ENCODE measurements around the gene DLG2.

DNA sequence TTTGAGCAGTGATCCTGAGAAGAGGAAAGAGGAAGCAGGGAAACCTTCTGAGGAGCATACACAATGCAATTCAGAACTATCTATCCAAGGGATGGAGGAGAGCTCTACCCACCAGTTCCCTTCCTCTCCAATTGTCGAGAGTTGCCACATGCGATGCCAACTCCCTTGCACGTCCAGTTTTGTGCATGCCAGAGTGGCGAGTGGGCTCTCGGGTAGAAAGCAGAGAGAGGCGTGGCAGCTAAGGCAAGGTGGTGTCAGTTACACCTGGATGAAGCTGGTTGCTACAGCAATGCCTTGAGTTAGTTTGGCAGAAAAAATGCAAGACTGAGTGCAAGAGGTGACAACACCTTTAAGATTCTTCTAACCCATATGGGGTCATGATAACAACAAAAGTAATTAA, 1920.6 kb downstream of the DLG2 start:
- TF ChIP-seq, protein P1, sequence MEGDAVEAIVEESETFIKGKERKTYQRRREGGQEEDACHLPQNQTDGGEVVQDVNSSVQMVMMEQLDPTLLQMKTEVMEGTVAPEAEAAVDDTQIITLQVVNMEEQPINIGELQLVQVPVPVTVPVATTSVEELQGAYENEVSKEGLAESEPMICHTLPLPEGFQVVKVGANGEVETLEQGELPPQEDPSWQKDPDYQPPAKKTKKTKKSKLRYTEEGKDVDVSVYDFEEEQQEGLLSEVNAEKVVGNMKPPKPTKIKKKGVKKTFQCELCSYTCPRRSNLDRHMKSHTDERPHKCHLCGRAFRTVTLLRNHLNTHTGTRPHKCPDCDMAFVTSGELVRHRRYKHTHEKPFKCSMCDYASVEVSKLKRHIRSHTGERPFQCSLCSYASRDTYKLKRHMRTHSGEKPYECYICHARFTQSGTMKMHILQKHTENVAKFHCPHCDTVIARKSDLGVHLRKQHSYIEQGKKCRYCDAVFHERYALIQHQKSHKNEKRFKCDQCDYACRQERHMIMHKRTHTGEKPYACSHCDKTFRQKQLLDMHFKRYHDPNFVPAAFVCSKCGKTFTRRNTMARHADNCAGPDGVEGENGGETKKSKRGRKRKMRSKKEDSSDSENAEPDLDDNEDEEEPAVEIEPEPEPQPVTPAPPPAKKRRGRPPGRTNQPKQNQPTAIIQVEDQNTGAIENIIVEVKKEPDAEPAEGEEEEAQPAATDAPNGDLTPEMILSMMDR (IDR thresholded peaks at IDR 0.05): no peak
- no peak for TF ChIP-seq POLR2A (IDR thresholded peaks at IDR 0.05)

All from uterus (tissue), 2 donors.